Measurements from ENCODE around the gene VASH1.

The VASH1 gene

DNA sequence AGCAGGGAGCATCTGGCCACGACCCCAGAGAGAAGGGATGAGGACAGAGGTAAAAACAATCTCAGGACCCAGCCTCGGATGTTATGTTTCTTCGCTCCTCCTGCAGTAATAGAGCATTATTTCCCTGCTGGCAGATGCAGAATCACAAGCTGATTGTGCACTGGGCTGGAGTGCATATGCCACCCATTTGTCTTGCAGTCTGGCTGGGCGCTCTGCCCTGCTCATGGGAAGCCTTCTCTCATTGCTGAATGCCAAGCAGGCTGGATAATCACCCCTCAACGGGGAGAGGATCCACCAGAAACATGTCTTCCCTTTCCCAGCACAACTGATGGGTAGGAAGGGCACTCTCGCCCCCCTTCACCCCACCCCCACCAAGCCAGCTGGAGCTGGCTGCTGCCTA lies 8.5 kb upstream of the VASH1 start:
- DNase-seq, result no peak

DNA sequence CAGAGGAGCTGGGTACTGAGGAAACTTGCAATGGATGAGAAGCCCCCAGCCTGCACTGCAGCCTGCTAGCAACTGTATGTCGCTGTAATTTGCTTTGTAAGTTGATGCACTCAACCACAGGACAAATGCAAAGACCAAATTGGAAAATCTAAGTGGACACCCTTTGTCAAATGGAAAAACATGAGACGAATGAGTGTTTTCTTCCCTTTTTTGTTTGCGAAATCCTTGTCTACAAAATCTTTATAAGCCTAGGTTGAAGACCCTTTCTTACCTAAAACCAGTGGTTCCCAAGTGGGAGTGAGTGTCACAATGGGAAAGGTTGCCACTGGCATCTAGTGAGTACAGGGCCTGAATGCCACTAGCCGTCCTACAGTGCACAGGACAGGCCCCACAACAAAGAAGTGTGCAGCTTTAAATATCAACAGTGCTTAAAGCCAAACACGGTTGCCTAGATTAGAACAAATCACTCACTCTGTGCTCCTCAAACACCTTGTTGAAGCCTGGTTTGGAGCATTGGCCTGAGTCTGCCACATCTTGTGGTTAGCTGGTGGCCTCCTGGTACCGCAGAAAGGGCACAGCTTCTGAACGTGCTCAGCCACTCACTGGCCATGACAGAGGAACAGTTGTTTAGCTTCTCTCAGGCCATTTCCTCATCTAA lies 7.6 kb upstream of the VASH1 start:
- no peak for DNase-seq

DNA sequence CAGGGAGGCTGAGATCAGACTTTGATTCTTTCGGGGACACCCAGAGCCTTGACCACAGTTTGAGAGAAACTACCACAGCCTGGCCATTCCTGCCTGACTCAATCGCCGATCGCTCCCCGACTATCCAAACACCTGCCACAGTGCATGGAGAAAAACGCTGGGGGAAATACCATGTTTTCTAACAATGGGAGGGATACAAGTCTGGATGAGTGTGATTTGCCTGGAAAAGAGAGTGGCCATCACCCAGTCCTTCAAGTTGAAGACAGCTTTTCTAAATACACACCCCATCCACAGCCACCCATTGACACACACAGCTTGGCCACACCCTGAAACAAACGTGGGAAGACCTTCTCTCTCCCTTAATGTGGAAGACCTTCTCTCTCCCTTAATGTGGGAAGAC lies 6.7 kb upstream of the VASH1 start:
- no peak for DNase-seq

DNA sequence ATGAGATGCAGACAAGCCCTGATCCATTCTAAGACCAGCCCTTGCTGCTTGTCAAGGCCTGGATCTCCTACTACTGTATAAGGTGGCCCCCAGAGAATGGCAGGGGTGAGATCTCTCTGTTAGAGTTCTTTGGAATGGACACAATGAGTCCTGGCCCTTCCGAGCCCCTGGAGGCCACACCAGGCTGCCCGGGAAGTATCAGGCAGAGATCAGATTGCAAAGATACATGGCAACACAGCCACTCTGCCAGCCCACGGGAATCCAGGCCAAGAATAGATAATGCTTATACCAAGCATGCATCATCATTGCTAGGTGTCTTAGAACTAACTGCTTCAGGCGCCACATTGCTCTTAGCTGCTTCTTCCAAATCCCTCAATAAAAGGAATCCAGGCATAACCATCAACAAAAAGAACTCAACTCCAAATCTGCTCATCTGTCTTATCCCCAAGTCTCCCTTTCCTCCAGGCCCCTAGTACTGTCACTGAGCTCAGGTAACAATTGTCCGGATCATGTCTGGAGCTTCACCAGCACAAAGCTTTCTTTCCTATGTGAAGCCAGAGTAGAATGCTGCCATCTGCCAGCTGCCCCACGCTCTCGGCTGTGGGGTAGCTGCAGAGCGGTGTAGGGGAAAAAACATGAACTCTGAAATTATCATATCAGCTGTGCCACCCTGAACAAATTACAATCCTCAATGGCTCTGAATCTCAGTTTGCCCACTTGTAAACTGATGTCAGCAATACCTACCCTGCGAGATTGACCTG lies 5.5 kb upstream of the VASH1 start:
- no peak for DNase-seq

DNA sequence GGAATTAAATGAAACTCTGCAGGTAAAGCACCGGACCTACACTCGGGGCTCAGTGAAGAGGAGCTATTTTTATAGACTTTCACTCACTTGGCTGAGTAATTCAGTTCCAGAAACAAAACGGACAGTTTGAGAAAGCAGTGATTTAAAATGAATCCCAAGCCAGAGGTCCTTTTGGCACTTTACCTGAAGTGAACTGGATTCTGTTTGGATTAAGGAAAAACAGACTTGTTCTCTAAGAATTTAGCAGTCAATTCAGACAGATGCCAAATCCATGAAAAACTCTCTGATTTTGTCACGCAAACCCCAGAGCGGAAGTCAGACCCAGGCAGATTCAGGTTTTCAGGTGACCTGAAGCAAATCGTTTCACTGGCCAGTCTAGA lies 4.9 kb upstream of the VASH1 start:
- DNase-seq, result no peak

DNA sequence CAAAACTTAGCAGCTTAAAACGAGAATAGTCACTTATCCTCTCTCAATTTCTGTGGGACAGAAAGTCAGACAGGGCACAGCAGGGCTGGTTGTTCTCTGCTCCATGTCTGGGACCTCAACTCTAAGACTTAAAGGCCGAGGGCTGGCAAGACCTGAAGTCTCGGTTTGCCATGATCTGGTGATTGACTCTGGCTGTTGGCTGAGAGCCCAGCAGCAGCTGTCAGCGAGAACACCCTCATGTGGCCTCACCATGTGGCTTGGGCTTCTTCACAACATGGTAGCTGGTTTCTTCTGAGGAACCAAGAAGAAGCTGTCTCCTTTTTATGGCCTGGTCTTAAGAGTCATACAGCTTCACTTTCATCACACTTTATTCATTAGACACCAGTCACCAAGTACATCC lies 1.7 kb upstream of the VASH1 start:
- DNase-seq, result no peak

DNA sequence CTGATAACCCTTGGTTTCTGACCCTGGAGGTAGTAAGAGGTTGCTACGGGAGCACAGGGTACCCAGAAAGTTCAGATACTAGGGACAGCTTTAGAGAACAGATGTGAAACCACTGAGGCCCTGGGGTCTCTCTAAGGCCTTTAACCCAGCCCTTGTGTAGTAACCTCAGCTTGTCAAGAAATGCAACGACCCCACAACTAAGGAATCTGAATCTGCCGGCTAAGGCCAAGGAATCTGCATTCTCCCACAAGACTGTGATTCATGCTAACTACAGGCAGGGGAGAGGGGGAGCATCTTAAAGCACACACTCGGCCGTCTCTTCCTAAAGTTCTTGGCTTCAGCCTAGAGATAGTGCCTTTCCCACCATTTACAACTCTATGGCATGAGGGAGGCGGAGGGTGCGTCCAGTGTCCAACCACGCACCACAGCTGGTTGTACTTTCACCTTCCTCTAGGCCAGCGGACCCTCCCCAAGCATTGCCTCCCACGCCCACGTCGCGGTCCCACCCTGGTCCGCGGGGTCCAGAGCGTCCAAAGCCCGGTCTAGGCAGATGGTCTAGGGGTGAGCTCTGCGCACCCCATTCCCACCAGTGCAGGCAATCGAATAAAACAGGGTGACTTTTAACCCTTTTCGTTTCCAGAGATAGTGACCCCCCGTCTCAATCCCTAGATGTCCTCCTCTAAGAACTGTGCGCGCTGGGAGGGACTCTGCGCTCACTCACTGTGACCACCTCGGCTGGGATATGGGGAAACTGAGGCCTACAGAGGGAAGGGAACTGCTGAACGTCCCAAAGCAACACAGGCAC lies 735 bp upstream of the VASH1 start:
- DNase-seq, result no peak

DNA sequence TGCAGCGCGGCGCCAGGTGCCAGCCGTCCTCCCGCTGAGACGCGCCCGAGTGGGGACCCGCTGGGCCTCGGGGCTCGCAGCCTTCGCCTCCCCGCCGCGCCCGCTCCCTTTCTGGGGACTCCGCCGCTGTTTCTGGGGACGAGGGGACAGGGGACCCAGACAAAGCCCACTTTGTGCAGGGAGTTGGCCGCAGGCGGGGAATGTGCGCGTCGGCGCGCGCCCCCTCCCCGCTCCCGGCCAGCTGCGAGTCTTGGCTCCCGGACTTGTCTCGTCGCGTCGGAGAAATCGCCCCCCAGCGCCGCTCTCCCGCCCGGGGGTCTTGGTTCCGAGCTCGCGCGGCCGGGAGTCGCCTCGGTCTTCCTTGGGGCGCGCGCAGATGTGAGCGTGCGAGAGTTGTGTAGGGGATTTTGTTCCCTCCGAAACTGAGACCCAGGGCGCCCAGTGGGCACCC lies 717 bp downstream of the VASH1 start:
- DNase-seq, result no peak

DNA sequence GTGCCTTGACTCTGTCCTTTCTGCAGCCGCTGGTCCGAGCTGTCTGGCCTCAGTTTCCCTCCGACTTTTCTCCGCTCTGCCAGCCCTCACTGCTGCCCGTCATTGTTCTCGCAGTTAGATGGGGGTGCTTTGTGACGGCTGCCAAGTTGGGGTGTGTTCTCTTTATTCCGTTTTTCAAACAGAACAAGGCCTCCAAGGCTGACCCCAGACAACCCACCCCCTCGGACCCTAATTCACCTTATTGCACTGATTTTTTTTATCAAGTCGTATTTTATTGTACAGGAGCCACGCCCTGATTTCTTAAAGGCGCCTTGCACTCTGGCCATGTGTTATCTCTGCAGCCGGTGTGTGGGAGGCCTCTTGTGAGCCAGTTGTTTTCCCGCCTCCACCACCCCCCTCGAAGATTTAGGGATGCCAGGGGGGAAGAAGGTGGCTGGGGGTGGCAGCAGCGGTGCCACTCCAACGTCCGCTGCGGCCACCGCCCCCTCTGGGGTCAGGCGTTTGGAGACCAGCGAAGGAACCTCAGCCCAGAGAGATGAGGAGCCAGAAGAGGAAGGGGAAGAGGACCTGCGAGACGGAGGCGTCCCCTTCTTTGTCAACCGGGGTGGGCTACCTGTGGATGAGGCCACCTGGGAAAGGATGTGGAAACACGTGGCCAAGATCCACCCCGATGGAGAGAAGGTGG lies 1.3 kb downstream of the VASH1 start:
- no peak for DNase-seq

DNA sequence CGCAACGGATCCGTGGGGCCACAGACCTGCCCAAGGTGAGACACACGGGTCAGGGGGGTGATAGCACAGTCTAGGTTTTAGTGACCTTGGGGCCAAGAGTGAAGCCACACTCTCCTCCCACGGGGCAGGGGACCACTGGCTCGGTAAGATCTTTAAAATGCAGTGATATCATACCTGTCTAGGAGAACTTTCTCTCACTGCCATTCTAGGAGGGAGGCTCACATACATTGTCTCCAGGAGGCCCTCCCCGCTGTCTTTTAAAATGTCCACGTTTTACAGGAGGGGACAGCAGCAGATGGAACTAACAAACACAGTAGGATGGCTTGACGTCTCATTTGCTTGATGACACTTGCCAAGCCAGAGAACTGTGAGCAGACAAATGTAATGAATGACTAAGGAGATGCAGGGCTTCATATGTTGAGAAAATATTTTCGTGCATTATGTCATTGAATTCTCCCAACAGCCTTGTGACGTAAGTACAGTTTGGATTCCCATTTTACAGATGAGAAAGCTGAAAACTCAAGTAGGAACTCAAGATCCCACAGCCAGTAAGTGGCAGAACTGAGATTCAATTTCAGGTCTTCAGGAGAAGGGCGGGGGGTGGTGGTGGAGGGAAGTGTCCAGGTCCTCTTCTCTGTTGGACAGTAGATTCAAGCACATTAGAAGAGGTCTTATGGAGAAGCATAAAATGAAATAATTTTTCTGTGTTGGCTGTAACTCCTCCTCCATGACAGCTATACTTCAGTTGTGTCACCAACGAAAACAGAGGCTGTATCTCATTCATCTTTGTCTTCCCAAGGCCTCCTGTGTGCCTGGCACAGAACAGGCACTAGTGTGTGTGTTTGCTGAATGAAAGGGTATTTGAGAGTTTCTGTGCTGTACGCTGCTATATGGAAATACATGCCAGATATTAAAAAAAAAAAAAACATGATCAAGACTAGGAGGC lies 2.1 kb downstream of the VASH1 start:
- no peak for DNase-seq

DNA sequence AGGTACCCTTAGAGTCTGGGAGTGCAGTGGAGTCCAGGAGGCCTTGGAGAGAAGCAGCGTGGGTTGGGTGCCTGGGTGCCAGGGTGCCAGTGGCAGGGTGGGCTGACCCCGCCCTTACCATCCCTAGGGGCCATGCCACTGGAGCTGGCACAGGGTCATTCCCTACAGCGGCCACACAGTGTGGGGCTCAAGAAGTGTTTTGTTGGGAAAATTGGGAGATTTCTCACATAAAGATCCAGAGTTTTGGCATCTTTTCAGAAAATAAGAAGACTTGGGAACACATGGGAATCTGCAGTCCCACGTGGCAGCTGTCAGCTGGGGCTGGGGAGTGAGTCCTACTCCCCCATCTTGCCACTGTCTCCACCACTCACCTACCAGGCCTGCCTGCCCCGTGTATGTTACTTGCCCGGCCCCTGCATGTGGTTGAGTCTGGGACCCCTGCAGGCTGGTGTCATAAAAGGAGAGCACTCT lies 4.2 kb downstream of the VASH1 start:
- no peak for DNase-seq

DNA sequence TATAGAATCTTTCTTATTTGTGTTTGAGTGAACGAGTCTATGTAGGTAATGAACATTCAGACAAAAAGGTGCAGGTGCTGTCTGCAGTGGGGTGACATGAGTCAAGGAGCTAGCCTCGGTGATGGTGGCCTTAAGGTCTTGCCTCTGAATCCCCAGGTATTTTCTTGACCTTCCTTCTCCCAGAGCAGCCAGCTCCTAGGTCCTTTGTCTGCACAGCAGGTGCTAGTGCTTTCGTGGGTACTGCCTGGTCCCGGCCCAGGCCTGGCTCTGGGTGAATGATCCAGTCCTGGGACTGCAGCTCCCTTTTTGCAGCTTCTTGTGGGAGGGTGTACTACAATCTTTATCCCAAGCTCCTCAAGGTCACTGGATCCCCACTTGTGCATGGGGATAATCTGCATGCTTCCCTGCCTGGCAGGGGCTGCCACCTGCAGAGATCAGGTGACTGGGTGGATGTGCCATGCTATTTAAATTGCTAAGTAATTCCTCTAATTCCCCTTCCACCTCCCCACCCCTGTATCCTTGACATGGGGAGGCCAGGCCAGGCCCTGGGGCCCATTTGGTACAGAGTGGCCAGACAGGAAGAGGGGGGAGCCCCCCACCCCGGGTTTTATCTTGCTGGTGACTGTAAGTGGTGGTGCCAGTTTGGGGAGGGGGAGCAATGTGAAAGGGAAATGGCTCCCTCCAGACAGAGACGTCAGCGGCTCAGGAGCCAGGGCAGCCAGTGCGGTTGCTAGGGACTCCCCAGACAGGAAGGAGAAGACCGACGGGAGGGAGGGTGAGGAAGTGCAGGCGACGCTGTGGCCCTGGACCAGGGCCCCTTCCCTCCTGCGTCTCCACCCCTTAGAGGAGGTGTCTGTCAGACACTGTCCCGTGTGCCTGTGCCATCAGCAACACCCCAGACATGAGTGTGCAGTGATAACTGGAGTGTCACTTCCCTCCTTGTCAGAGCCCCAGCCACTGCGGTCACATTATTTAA lies 6.7 kb downstream of the VASH1 start:
- DNase-seq, result no peak

DNA sequence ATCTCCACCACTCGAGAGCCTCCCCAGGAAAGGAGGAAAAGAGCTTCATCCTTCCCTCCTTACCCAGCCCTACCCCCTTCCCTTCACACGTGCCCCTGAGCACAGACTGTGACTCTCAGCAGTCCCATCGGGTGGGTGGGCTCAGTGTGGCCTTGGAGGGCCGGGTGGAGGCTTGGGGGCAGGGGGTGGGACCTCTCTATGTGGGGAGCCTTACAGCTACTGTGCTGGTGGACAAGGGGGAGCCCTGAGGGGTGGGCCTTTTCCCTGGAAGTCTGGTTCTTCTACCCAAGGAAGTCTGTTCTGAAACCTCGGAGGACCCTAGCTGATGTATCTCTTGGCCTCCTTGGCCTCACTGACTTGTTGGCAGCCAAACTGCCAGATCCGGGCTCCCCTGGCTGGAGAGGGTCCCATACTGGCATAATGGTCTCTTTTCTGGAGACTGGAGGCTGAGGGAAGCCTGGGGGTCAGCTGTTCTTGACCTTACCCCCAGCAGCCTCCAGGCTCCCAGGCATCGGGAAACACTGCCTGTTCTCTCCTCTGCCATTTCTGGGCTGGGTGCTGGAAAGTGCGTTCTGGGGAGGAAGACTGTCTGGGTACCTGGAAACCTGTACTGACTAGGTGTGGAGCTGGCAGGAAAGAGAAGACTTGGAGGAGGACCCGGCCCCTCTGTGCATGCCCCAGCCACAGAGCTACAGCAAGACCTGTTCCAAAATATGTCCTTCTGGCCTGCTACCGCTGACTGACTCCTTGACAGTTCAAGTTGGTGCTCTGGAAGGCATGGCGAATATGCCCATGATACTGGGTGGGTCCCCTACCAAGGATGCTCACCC lies 7.6 kb downstream of the VASH1 start:
- no peak for DNase-seq

DNA sequence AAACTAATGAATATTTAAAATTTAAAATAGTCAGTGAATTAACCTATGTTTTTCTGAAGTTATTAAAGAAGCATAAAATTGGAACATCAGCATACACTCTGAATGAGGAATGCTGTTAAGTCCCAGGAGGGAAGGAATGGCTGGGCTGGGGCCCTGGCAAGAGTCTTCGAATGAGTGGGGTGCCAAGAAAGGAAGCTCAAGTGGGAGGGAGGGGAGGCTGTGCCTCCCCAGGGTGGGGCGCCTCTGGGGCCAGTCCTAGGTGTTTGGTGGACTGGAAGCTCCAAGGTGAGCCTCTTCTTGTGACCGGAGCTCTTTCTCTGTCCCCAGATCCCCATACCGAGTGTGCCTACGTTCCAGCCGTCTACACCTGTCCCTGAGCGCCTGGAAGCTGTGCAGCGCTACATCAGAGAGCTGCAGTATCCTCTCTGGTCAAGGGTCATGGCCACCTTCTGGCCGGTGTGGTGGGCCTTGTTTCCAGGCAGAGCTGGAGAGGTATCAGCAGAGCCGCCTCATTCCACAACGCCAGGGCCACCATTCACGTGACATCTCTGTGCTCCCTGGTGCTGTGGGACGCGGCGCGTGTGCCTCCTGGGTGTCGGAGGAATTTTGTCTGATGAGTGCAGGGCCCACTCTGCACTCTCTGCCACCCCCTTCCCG lies 8.5 kb downstream of the VASH1 start:
- DNase-seq, result no peak

DNA sequence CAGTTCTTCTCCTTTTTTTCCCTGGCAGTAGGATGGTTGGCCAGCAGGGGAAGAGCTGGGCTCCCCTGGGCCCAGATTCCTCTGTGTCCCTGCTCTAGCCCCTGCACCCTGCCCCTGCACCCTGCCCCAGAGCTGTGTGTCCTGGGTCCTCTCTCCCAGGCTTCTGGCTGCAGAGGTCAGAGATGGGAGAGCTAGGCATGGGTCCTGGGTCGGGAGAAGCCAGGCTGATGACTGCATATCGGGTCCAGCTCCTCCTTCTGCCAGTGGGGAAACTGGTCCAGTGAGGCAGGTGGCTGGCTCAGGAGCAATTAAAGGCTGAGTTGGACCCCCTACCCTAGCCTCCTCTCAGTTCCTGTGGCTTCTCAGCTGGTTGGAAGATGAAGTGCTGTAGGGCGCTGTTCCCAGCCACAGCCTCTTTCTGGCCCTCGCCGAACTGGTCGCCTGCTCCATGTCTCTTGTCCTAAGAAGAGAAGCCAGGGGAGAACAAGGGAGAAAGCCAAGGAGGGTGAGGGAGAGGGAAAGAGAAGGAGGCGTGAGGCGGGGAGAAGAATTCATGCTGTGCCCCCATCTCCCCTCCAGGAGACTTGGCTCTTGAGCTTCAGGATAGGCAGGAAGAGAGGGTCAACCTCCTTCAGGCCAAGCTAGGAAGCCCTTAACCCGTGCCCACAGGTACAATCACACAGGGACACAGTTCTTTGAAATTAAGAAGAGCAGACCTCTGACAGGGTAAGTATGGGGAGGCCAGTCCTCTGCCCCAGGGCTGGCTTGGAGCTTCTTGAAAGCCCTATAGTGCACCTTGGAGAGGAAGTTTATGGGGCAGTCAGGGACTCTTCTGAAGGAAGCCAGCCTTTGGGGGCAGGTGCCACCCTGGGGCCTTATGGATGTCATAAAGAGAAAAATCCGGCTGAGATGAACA lies 9.5 kb downstream of the VASH1 start:
- DNase-seq, result no peak

DNA sequence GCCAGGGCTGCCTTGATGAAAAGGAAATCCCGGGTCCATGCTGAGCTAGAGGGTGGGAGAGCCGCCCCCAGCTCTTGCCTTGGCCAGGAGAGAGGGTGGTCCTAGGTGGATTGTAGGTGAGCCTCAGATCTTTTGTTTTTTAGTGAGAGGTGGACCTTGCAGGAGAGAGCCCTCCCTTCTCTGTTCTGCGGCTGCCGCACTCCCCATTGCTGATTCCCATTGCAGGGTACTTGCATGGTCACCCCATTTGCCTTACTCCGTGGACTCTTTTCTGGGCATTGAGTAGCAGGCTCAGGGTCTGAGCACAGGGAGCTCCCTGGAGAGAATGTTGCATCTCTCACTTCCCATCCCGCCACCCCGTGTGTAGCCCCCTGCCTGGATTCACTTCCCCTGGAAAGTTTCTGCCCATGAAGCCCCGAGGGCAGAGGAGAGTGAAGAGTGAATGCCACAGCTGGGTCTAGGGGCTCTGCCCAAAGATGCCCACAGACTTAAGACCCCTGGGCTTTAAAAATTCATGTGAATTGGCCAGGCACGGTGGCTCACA lies 10.2 kb downstream of the VASH1 start:
- no peak for DNase-seq

DNA sequence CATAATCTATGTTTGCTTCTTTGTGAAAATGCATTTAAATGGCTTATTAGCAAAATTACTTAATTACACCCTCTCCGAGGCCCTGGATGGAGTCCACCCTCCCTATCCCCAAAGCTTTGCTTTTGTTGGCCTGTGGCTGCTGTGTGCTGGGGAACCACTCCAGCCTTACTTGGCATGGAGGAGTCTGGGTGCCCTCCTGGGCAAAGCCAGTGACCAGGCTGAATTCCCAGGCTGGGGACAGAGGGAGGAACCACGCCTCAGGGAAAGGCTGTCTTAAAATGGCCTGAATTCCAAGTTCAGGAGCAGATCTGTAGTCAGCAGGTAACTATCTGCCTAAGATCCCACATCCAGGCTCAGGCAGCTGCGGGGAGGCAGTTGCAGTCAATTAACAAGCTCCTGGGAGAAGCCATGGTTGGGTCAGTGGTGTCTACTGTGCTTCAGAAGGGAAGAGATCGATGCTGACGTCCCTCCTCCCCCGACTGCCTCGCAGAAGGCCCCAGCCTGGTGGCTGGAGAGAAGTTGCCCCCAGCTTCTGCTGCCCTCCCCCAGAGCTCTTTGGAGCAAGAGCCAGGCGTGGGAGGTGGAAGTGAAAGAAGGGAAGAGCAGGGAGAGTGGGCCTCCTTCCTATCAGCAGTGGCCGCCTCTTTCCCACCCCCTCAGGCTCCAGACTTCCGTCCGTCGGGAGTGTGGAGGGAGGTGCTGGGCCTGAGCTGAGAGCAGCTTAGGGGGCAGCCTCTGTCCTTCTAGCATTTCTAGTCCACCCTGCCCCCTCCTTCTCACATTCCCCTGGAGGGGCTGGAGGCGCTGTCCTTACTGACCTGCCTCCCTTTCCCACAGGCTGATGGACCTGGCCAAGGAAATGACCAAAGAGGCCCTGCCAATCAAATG lies 11.3 kb downstream of the VASH1 start:
- no peak for DNase-seq

Measured in NCI-H524 treated with DMSO at 0.1 percent for 48 hours (cell line).